Measurements from ENCODE around the gene CCDC9B.
A peak's percentile ranks its signal among the peaks of the same experiment; 100 is the strongest.

The CCDC9B gene

GRCh38 chr15:40285151-40285550 is 55.6 kb downstream of the CCDC9B start:
- H3K27ac ChIP-seq (ENCODE audit: low read length), result no peak overlapping the region
- no peaks in the 10 kb centered on the region for H3K9me3 ChIP-seq (ENCODE audit: insufficient read depth, low read length, severe bottlenecking)
- no peaks in the 10 kb centered on the region for H3K36me3 ChIP-seq (ENCODE audit: insufficient read depth, low read length)
- no peak for ATAC-seq (ENCODE audit: insufficient read depth, low read depth)
- no peak overlapping the region for H3K4me2 ChIP-seq (ENCODE audit: insufficient read depth, low read length)
- DNase-seq, result no peak
- H3K79me2 ChIP-seq (ENCODE audit: insufficient read depth, low read length), result no peaks in the 10 kb centered on the region
- H3K4me1 ChIP-seq (ENCODE audit: insufficient read depth, low read length), result no peaks in the 10 kb centered on the region
- TF ChIP-seq CTCF (IDR thresholded peaks at IDR 0.05; ENCODE audit: borderline replicate concordance, extremely low read depth, low read length, poor library complexity, severe bottlenecking), result no peak
- no peak for TF ChIP-seq EZH2 (IDR thresholded peaks at IDR 0.05; ENCODE audit: borderline replicate concordance, low read depth, low read length, severe bottlenecking)
- no peak overlapping the region for H3K9ac ChIP-seq (ENCODE audit: low read depth, low read length)
- no peak overlapping the region for H3K4me3 ChIP-seq (ENCODE audit: low read depth in 1 of 2, low read length in 2 of 2)
- H3K27me3 ChIP-seq (ENCODE audit: insufficient read depth, low read length, poor library complexity), result no peaks in the 10 kb centered on the region
- no peaks in the 10 kb centered on the region for H4K20me1 ChIP-seq (ENCODE audit: insufficient read depth, low read length)
- H2AFZ ChIP-seq (ENCODE audit: low read depth, low read length), result no peak overlapping the region

GRCh38 chr15:40283615-40284300 is 57.0 kb downstream of the CCDC9B start:
- DNase-seq (no peak), ATAC-seq (ENCODE audit: insufficient read depth, low read depth) (no peak)
- Histone ChIP-seq H3K9me3 (ENCODE audit: insufficient read depth, low read length, severe bottlenecking) (no peaks in the 10 kb centered on the region), H4K20me1 (ENCODE audit: insufficient read depth, low read length) (no peaks in the 10 kb centered on the region), H3K27me3 (ENCODE audit: insufficient read depth, low read length, poor library complexity) (peaks cover 3% of the 10 kb centered on the region), H3K27ac (ENCODE audit: low read length) (no peak overlapping the region), H3K9ac (ENCODE audit: low read depth, low read length) (no peak overlapping the region), H3K79me2 (ENCODE audit: insufficient read depth, low read length) (no peaks in the 10 kb centered on the region), H2AFZ (ENCODE audit: low read depth, low read length) (no peak overlapping the region), H3K4me3 (ENCODE audit: low read depth in 1 of 2, low read length in 2 of 2) (no peak overlapping the region), H3K4me2 (ENCODE audit: insufficient read depth, low read length) (no peak overlapping the region), H3K4me1 (ENCODE audit: insufficient read depth, low read length) (peaks cover 6% of the 10 kb centered on the region; the same call in 1 of the 2 replicates), H3K36me3 (ENCODE audit: insufficient read depth, low read length) (no peaks in the 10 kb centered on the region)
- no peak for TF ChIP-seq CTCF (IDR thresholded peaks at IDR 0.05; ENCODE audit: borderline replicate concordance, extremely low read depth, low read length, poor library complexity, severe bottlenecking)
- no peak for TF ChIP-seq EZH2 (IDR thresholded peaks at IDR 0.05; ENCODE audit: borderline replicate concordance, low read depth, low read length, severe bottlenecking)

- Histone ChIP-seq H4K20me1 (ENCODE audit: insufficient read depth, low read length) (no peaks in the 10 kb centered on the region), H3K36me3 (ENCODE audit: insufficient read depth, low read length) (no peaks in the 10 kb centered on the region), H3K4me2 (ENCODE audit: insufficient read depth, low read length) (no peak within 1 kb of the TSS), H3K9me3 (ENCODE audit: insufficient read depth, low read length, severe bottlenecking) (no peaks in the 10 kb centered on the region), H3K9ac (ENCODE audit: low read depth, low read length) (no peak within 1 kb of the TSS), H3K27ac (ENCODE audit: low read length) (no peak within 1 kb of the TSS), H3K4me1 (ENCODE audit: insufficient read depth, low read length) (peaks cover 6% of the 10 kb centered on the region; the same call in 1 of the 2 replicates), H3K79me2 (ENCODE audit: insufficient read depth, low read length) (no peaks in the 10 kb centered on the region), H3K27me3 (ENCODE audit: insufficient read depth, low read length, poor library complexity) (peaks cover 7% of the 10 kb centered on the region), H3K4me3 (ENCODE audit: low read depth in 1 of 2, low read length in 2 of 2) (no peak within 1 kb of the TSS), H2AFZ (ENCODE audit: low read depth, low read length) (no peak within 1 kb of the TSS)
- ATAC-seq (ENCODE audit: insufficient read depth, low read depth) (0 out of 3 replicates have a peak, but pooled peaks have one; percentile 27), DNase-seq (no peak)
- TF ChIP-seq EZH2 (IDR thresholded peaks at IDR 0.05; ENCODE audit: borderline replicate concordance, low read depth, low read length, severe bottlenecking) (no peak), CTCF (IDR thresholded peaks at IDR 0.05; ENCODE audit: borderline replicate concordance, extremely low read depth, low read length, poor library complexity, severe bottlenecking) (no peak)
These were observed 57.7 kb downstream of the CCDC9B start, which contains the start of gene ANKRD63 for GRCh38 chr15:40282869-40283614. TSS of gene ANKRD63 (minus strand) at chr15:40283064. CDS start at chr15:40282586, 478 bp downstream.

Measured in DND-41 (cell line).